GM19438 (cell line): ENCODE results near the gene MAD1L1.

Source experiments
- ATAC-seq: cut with Tn5 transposase; IDR thresholded peaks from one replicate; pipeline ENCODE4 v1.9.1; 2021; ENCODE audit warnings: low read depth; ENCODE audit not compliant: unreplicated experiment

MAD1L1 gene

GRCh38 chr7:2051707-2052656 is 180.8 kb downstream of the MAD1L1 start:
- ATAC-seq, result no peak

GRCh38 chr7:2050511-2050866 is 182.3 kb downstream of the MAD1L1 start:
- no peak for ATAC-seq

DNA sequence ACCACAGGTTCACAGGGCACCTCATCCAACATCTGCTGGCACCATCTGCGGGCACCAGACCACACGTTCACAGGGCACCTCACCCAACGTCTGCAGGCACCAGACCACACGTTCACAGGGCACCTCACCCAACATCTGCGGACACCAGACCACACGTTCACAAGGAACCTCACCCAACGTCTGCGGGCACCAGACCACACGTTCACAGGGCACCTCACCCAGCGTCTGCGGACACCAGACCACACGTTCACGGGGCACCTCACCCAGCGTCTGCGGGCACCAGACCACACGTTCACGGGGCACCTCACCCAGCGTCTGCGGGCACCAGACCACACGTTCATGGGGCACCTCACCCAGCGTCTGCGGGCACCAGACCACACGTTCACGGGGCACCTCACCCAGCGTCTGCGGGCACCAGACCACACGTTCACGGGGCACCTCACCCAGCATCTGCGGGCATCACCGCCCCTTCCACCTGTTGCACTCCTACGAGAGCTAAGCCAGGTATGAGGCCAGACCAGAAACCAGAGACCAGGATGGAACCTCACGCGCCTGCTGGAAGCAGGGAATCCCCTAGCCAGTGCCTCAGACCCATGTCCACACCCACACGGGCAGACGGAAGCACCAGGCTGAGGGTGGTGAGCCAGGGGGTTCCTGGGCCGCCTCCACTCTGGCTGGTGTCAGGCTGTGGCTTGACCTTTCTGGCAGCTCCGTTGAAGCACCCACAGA is 182.8 kb downstream of the MAD1L1 start:
- ATAC-seq, result no peak

- ATAC-seq, result no peak
Observed at GRCh38 chr7:2049111-2049781, 183.5 kb downstream of the MAD1L1 start.

DNA sequence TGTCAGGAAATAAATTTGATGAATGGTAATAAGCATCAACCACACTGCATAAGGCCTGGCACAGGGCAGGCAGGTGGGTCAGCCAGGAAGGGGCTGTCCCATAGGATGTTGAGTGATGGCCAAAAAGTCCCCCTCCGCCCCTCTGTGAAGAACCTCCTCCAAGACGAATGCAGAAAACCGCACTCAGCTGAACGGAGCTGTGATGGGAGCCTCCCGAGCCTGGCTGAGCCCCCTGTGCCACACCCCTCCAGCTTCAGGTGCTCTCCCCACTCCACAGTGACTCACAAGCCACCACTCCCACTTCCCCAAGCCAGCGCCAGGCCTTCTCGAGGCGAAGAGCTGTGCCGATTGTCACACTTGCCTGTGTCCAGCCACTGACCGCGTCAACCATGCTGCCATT is 184.2 kb downstream of the MAD1L1 start:
- no peak for ATAC-seq

DNA sequence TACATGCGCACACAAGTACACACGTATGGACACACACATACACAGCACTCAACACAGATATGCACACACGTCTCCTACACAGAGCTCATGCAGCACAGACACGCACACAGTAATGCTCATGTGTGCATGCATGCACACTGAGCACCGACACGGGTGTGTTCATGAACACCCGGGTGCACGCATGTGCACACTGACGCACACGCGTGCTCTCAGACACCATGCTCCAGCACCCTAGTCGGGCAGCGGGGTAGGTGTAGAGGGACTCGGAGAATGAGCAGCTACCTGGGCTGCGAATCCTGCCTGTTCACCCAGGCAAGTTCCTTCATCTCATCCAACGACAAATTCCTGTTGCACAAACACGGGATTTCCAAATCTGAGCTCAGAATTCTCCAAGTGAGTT is 184.7 kb downstream of the MAD1L1 start:
- ATAC-seq, result no peak

- ATAC-seq, result no peak
Observed at GRCh38 chr7:2046581-2047565, 185.9 kb downstream of the MAD1L1 start.

- ATAC-seq, result no peak
Observed at GRCh38 chr7:2045559-2046405, 187.0 kb downstream of the MAD1L1 start.

- no peak for ATAC-seq
Observed at GRCh38 chr7:2044883-2045471, 187.8 kb downstream of the MAD1L1 start.

DNA sequence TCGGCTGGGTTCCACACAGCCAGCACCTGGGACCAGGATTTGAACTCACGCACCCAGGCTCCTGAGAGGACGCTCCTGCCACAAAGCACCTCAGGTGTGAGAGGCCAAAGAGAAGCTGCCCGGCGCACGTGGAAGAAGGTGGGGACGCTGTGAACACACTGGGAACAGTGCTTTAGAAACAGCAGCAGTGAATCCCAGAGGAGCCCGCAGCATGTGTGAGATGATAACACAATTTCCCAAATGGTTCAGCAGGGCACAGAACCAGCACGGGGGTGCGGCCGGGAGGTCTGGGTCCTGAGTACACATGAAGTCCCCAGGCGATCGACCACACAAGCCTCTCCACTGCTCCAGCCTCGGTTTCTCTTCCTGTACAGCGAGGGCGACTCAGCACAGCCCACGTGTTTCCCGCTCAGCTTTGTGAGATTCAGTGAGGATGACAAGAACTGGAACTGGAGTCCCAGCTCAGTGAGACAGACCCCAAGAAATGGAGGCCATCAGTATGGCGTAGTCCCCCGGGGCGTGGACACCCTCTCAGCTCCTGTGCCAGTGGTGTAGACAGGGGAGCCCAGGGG is 188.3 kb downstream of the MAD1L1 start:
- ATAC-seq, result no peak

DNA sequence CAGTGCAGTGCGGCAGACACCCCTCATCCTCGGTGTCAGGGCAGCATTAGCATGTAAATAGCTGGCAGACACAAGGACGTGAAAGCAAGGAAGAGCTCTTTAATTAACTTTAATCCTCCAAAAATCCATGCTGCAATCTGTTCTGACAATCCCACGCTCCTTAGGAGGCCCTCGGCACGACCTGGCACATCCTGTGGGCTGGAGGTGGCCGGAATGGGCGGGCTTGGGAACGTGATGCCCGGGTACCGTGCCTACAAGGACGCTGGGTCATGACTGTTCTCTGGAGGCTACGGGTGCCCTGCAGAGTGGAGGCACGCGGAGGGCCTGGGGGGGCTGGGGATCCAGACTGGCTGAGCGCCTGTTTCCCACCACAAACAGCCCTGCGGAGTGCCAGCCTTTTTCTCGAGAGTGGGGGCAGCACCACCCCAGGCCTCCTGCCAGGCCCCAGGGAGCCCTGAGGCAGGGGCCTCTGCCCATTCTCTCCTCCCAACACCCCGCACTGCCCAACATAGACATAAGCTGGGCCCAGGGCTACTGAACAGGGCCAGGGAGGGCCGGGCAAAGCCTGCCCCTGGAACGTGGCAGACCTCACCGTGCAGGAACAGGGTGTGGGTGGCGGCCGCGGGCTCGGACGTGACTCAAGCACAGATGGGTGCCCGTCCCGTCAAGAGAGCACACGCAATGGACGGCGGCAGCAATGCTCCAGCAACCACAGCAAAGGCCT is 189.3 kb downstream of the MAD1L1 start:
- ATAC-seq, result no peak

DNA sequence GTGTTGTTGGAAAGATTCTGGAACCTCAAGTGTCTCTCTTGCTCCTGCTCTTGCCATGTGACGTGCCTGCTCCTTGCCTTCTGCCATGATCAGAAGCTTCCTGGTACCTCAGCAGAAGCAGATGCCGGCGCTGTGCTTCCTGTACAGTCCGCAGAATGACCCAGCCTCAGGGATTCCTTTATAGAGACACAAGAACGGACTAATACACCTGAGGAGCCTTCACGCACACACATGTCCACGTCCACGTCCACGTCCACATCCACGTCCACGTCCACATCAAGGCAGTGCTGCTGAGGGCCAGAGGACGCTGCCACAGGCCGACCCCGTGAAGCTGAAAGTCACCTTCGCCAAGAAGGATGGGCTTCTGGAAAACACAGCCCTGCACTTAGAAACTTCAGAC is 190.1 kb downstream of the MAD1L1 start:
- no peak for ATAC-seq

DNA sequence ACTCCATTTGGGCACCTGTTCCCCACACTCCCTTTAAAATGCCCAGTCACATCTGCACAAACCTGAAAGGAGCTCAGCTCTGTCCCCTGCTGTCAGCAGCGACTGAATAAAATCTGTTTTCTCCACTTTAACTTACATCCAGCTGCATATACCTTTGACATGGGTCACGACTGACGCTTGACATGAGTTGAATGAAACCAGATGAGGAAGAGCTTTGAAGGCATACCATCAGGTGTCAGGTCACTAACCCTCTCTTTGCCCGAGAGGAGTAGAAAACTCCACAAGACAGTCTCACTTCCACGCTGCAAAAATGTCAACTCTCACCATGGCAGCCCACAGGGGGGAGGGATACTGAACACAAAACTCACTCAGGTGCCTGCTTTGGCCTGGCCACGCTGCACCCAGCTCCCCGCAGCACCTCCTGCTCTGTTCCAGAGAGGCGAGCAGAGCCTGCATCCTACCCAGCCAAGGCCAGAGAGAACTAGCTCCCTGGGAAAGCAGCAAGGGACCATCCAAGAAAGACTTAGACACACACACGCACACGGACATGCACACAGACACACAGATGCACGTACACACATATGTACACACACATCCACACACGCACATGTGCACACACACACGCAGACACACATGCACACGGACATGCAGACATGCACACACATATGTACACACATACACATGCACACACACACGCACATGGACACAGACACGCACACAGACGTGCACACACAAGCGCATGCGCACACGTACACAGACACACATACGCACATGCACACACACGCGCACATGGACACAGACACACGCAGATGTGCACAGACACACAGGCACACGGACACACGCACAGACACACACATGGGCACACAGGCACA is 191.0 kb downstream of the MAD1L1 start:
- no peak for ATAC-seq

DNA sequence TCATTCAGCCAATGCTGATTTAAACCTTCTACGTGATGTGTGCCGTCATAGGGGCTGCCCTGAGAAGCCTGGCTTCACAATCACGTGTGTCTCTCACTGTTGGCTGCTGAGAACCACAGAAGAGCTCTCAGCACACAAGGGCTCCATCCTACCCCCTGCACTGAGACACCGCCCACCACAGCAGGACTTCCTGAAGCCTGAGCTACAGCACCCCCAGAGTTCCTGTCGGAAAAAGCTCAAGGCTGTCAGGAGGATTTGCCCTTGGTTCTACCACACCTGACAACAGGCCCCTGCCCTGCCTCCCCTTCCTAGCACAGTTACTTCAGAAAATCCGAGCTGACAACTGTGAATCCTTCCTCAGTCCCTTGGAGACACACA is 191.9 kb downstream of the MAD1L1 start:
- ATAC-seq, result no peak

DNA sequence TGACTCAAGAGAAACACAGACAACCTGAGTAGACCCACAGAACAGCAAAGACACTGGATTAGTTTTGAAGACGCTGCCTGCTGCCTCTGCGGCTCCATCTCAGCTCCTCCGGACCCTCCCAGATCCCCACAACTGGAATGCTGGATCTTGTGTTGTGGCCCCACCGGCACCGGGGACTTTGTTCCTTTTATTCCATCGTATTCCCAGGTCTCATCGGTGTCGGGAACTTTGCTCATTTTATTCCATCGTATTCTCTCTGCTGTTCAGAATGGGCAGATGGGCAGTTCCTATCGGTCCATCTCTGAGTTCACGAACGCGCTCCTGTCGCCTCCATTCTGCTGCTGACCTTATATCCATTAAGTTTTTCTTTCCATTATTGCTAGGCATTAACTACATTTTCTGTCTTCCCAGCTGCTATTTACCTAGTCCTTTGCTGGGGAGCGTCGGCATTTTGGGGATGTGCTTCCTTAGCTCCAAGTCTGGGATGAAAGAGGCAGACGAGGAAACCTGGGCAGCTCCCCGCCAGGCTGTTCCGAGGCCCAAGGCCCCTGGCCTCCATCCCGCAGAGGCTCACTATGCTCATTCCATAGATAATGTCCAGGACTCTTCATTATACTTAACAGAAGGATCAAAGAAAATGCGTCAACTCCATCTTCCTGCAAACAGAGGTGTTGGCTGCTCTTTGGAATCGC is 192.4 kb downstream of the MAD1L1 start:
- ATAC-seq, result no peak

DNA sequence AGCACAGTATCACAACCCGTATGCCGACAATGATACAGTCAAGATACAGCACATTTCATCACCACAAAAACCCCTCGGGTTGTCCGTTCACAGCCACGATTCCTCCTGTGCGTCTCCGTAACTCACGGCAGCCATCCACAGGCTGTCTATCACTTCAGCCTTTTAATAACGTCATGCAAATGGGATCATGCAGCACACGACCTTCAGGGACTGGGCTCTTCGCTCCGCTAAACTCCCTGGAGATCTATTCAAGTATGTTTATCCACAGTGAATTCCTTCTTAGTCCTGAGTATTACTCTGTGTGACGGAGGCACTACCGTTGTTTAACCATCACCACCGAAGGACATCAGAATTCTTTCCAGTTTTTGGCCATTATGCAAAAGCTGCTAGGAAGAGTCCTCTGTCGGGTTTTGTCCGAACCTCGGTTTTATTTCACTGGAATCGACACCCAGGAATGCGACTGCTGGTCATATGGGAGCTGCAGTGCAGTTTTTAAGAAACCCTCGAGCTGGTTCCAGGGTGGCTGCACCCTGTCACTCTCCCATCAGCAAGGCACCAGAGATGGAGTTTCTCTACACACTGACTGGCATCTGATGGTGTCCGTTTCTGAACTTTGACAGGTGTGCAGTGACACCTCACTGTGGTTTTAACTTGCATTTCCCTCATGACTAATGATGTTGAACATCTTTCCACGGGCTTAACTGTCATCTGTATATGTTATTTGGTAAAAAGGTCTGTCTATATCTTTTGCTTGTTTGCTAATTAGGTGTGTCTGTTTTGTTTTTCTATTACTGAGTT is 193.6 kb downstream of the MAD1L1 start:
- no peak for ATAC-seq
